ENCODE data around the gene NOX5.

DNA sequence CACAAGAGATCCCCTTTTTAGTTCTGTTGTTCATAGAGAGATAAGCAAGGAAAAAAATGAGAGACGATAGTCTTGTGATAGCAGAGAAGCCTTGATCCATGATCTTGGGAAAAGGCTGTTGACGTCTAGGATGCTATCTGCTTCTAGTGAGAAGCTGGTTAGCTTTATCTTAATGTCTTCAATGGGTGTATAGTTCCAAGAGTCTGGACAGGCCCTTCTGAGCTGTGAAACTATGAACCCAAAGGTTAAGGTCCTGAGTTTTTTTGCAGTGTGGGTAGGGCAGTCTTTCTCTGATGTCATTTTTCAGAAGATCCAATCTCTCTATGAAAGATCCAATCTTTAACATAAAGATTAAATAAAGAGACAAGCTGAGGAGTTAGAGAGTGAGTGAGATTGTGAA lies 10.5 kb upstream of the NOX5 start:
- TF ChIP-seq ESRRA (CRISPR knock-in tag; IDR thresholded peaks at IDR 0.05; ENCODE audit: low read depth) (no peak), POLR2A (IDR thresholded peaks at IDR 0.05; ENCODE audit: insufficient read depth in 1 of 2, low read depth in 2 of 2, low read length in 2 of 2) (no peak), SRSF4 (IDR thresholded peaks at IDR 0.05; ENCODE audit: low read depth, low read length, poor library complexity, severe bottlenecking) (no peak), ZNF790 (CRISPR knock-in tag; IDR thresholded peaks at IDR 0.05; ENCODE audit: borderline replicate concordance) (no peak), TCF7 (IDR thresholded peaks at IDR 0.05; ENCODE audit: low read depth) (no peak), CC2D1A (CRISPR knock-in tag; IDR thresholded peaks at IDR 0.05) (no peak)
- TF ChIP-seq, protein P1, sequence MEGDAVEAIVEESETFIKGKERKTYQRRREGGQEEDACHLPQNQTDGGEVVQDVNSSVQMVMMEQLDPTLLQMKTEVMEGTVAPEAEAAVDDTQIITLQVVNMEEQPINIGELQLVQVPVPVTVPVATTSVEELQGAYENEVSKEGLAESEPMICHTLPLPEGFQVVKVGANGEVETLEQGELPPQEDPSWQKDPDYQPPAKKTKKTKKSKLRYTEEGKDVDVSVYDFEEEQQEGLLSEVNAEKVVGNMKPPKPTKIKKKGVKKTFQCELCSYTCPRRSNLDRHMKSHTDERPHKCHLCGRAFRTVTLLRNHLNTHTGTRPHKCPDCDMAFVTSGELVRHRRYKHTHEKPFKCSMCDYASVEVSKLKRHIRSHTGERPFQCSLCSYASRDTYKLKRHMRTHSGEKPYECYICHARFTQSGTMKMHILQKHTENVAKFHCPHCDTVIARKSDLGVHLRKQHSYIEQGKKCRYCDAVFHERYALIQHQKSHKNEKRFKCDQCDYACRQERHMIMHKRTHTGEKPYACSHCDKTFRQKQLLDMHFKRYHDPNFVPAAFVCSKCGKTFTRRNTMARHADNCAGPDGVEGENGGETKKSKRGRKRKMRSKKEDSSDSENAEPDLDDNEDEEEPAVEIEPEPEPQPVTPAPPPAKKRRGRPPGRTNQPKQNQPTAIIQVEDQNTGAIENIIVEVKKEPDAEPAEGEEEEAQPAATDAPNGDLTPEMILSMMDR (CRISPR knock-in tag; IDR thresholded peaks at IDR 0.05) = no peak
- TF ChIP-seq, protein P2, sequence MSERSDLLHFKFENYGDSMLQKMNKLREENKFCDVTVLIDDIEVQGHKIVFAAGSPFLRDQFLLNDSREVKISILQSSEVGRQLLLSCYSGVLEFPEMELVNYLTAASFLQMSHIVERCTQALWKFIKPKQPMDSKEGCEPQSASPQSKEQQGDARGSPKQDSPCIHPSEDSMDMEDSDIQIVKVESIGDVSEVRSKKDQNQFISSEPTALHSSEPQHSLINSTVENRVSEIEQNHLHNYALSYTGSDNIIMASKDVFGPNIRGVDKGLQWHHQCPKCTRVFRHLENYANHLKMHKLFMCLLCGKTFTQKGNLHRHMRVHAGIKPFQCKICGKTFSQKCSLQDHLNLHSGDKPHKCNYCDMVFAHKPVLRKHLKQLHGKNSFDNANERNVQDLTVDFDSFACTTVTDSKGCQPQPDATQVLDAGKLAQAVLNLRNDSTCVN (CRISPR knock-in tag; IDR thresholded peaks at IDR 0.05; ENCODE audit: borderline replicate concordance) = no peak
